PC-3 (cell line): ENCODE results near the gene SCN8A.

Experiments
- CTCF ChIP-seq: fragments of 300-600 bp; sonication (generic); conservative IDR thresholded peaks from 2 replicates; pipeline ENCODE4 v1.5.1; 2017; ENCODE audit warnings: antibody characterized with exemption, low read depth, mild to moderate bottlenecking, low read length
- EZH2 ChIP-seq: fragments of 300-600 bp; sonication (generic); IDR thresholded peaks from one replicate; pipeline ENCODE4 v1.6.1; 2017; ENCODE audit warnings: antibody characterized with exemption, mild to moderate bottlenecking, low read length; ENCODE audit not compliant: unreplicated experiment

- no peak for TF ChIP-seq EZH2
- no peak for TF ChIP-seq CTCF
These were observed 253.8 kb downstream of the SCN8A start for GRCh38 chr12:51844854-51845253.
